NCI-H1694 (cell line): ENCODE results near the gene STARD8.
"Not testable (repeated sequence)": the region's sequence is repeated elsewhere in the genome, so short reads cannot be mapped to it uniquely, and the experiment has no call there.

Experiments
- DNase-seq: peaks from one replicate; lab custom pipeline; 2025; lab: John Stamatoyannopoulos, UW

The STARD8 gene

GRCh38 chrX:68659786-68660185 is 12.3 kb downstream of the STARD8 start:
- DNase-seq: no peak

- no peak for DNase-seq
Measured at GRCh38 chrX:68660746-68661145, 13.3 kb downstream of the STARD8 start.

GRCh38 chrX:68665502-68665901 is 18.0 kb downstream of the STARD8 start:
- no peak for DNase-seq

GRCh38 chrX:68666580-68666979 is 19.1 kb downstream of the STARD8 start:
- no peak for DNase-seq

GRCh38 chrX:68669094-68669860 is 21.8 kb downstream of the STARD8 start:
- no peak for DNase-seq

- no peak for DNase-seq
Measured at GRCh38 chrX:68669871-68670270, 22.4 kb downstream of the STARD8 start.

- DNase-seq: no peak
Measured at GRCh38 chrX:68671221-68671620, 23.8 kb downstream of the STARD8 start.

GRCh38 chrX:68672581-68673318 is 25.3 kb downstream of the STARD8 start:
- DNase-seq: no peak

GRCh38 chrX:68675571-68675970 is 28.1 kb downstream of the STARD8 start:
- DNase-seq: no peak

- no peak for DNase-seq
Measured at GRCh38 chrX:68676335-68676734, 28.9 kb downstream of the STARD8 start.

- DNase-seq: no peak
Measured at GRCh38 chrX:68677998-68678397, 30.5 kb downstream of the STARD8 start.

GRCh38 chrX:68681443-68681941 is 34.0 kb downstream of the STARD8 start:
- no peak for DNase-seq

GRCh38 chrX:68682790-68683189 is 35.3 kb downstream of the STARD8 start:
- no peak for DNase-seq

GRCh38 chrX:68683580-68683979 is 36.1 kb downstream of the STARD8 start:
- DNase-seq: no peak

GRCh38 chrX:68684291-68684918 is 36.9 kb downstream of the STARD8 start:
- no peak for DNase-seq

GRCh38 chrX:68684919-68685304 is 37.4 kb downstream of the STARD8 start:
- no peak for DNase-seq

- no peak for DNase-seq
Measured at GRCh38 chrX:68685685-68686084, 38.2 kb downstream of the STARD8 start.

- no peak for DNase-seq
Measured at GRCh38 chrX:68686097-68686977, 38.9 kb downstream of the STARD8 start.

GRCh38 chrX:68688931-68689330 is 41.5 kb downstream of the STARD8 start:
- DNase-seq: not testable (repeated sequence)

- no peak for DNase-seq
Measured at GRCh38 chrX:68690936-68691501, 43.6 kb downstream of the STARD8 start.

- DNase-seq: no peak
Measured at GRCh38 chrX:68691921-68692320, 44.5 kb downstream of the STARD8 start.
